Heart left ventricle (tissue), 13 donors: ENCODE data around the gene TASP1.
"Not testable (repeated sequence)": the region's sequence is repeated elsewhere in the genome, so short reads cannot be mapped to it uniquely, and the experiment has no call there.

Source experiments
- POLR2A ChIP-seq, 2 donors: fragments of 450-650 bp; IDR thresholded peaks; one replicate each; pipeline ENCODE4 v1.6.1; 2017; ENCODE audit warnings: antibody characterized with exemption in 2 of 2, mild to moderate bottlenecking in 2 of 2, moderate library complexity in 2 of 2
- TF ChIP-seq, protein P1 (sequence below), 12 donors: fragments of 200-600 bp; sonication (generic) in 4 of 12; IDR thresholded peaks; one replicate each; pipeline versions ENCODE4 v1.5.0 to v1.8.0; 2018 to 2022; ENCODE audit warnings: antibody characterized with exemption in 12 of 12, mild to moderate bottlenecking in 5 of 12
- donor health status: ischemic (EF 13 %, LVEDD 7.1; RV severe dilation, severe dysfunction).
- donor health status: DM: no; HTN: yes; CAD: no.
- donor health status: DM: no; HTN: no; CAD: no.
- donor health status: ischemic (EF 25% LVEDD 6.9; RV normal size, moderate dysfunction).
- donor health status: ischemic (EF 25% LVEDD 5.7; RV mildly dilated, moderate dysfunction).
- donor health status: ischemic (EF 35%, LVEDD 5.7; RV mildly dilated, moderate dysfunction).
- donor health status: nonischemic (EF 11% LVEDD 7.7; RV severe dilation, severe dysfunction).
- donor health status: DM: yes; HTN: yes; CAD: no.
- donor health status: PGD.
- donor health status: ischemic (EF 29% LVEDD 5.4; RV normal size, mild dysfunction).
- donor health status: nonischemic (EF 23%, LVEDD 6.1; RV moderate dilation, normal function).

- TF ChIP-seq, protein P1, sequence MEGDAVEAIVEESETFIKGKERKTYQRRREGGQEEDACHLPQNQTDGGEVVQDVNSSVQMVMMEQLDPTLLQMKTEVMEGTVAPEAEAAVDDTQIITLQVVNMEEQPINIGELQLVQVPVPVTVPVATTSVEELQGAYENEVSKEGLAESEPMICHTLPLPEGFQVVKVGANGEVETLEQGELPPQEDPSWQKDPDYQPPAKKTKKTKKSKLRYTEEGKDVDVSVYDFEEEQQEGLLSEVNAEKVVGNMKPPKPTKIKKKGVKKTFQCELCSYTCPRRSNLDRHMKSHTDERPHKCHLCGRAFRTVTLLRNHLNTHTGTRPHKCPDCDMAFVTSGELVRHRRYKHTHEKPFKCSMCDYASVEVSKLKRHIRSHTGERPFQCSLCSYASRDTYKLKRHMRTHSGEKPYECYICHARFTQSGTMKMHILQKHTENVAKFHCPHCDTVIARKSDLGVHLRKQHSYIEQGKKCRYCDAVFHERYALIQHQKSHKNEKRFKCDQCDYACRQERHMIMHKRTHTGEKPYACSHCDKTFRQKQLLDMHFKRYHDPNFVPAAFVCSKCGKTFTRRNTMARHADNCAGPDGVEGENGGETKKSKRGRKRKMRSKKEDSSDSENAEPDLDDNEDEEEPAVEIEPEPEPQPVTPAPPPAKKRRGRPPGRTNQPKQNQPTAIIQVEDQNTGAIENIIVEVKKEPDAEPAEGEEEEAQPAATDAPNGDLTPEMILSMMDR (IDR thresholded peaks at IDR 0.05): not testable (repeated sequence)
- not testable (repeated sequence) for TF ChIP-seq POLR2A (IDR thresholded peaks at IDR 0.05)
Measured at GRCh38 chr20:13485019-13485418, 153.7 kb downstream of the TASP1 start.
